ENCODE results near the gene GRK3.

Gene GRK3

DNA sequence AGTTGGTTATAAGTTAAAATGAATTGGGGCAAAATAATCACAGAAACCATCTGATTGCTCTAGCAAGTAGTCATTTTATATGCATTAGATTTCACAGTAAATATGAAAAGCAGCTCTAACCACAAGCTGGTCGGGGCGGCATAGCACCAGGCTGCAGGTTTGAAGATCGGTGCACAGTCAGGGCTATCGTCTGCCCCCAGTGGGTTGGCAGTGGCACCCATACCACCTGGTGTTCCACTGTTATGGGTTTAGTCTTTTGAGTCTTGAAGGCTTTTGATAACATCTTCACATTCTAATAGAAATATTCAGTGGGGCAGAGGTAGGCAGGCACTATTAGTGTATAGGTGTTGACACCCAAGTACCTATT, 62.1 kb downstream of the GRK3 start:
- no peak for DNase-seq (ENCODE audit: low spot score)

- peak; percentile 47 for DNase-seq (ENCODE audit: low spot score)
Measured at GRCh38 chr22:25627271-25627852, 62.9 kb downstream of the GRK3 start.

DNA sequence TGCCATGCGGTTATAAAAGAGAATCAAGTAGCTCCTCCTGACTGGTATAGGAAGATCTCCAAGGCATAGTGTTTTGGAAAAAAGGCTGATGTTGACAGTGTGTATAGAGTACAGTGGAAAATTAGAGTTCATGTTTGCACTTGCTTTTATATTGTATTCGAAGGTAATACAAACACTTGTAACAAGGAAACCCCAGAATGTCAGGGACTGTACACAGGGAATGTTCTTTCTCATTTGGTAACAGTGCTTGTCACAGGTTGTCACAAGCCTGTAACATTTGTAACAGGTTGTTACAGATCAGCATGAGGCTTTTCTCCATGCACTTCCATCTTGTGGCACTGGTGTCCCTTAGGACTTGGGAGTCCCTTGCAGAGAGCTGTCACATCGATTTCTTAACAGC, 64.0 kb downstream of the GRK3 start:
- no peak for DNase-seq (ENCODE audit: low spot score)

DNA sequence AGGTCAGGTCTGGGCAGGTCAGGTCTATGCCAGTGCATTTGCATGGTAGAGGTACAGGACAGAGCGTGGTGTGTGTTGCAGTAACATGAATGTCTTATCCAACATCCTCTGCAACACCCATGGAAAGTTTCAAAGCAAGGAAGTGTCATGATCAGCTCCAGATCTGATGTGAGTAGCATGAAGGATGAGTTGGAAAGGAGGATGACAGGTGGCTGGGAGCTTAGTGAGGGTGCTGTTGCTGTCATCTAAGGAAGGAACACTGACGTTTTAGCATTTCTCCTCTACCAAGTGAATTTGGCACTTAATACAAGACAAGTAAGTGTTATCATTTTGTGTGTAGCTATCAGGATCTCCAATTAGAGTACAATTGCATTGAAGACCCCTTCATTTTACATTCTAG, 65.1 kb downstream of the GRK3 start:
- no peak for DNase-seq (ENCODE audit: low spot score)

- no peak for DNase-seq (ENCODE audit: low spot score)
Measured at GRCh38 chr22:25630447-25630846, 66.0 kb downstream of the GRK3 start.

DNA sequence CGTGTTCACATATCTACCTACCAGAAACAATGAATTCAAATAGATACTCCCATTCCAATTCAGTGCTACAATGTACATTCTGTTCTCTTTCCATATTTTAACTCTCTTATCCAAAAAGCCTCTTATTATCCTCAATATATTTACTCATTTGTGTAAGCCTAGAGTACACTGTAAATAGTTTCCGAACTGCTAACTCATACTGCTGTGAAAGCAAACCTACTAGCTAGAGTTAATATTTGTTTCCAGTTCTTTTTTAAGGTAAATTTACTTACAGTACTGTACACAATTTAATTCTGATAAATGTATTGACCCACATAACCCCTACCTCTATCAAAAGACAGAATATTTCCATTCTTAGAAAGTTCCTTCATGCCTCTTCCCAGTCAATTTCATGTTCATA, 71.8 kb downstream of the GRK3 start:
- DNase-seq (ENCODE audit: low spot score), result no peak

GRCh38 chr22:25637032-25637431, 72.6 kb downstream of the GRK3 start:
- no peak for DNase-seq (ENCODE audit: low spot score)

DNA sequence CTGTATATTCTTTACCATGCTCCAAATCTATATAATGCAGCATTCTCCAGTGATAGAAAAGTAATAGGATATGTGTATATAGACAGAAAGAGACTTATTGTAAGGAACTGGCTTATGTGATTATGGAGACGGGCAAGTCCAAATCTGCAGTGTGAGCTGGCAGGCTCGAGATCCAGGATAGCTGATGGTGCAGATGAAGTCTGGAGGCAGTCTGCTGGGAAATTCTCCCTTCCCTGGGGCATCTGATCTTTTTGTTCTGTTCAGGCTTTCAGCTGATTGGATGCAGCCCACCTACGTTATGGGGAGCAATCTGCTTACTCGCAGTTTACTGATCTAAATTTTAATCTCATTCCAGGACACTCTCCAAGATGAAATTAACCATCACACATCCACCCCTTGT, 73.2 kb downstream of the GRK3 start:
- DNase-seq (ENCODE audit: low spot score), result no peak

- no peak for DNase-seq (ENCODE audit: low spot score)
Measured at GRCh38 chr22:25638638-25639037, 74.2 kb downstream of the GRK3 start.

DNA sequence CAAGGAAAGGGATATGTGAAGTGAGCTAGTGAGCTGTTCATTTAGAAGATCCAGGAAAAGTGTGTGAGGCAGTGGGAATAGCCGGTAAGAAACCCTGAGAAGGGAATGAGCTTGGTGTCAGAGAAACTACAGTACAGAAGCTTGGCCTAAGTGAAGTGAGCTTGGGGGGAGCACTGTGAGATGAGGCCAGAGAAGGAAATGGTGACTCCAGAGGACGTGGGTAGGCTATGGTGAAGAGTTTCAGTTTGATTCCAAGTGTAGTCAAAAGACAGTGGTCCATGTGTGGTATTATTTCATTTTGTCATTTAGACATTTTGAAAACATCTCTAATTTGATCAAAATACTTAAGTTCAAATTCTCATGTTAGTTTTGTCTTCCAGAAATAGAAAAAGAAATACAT, 77.2 kb downstream of the GRK3 start:
- no peak for DNase-seq (ENCODE audit: low spot score)

DNA sequence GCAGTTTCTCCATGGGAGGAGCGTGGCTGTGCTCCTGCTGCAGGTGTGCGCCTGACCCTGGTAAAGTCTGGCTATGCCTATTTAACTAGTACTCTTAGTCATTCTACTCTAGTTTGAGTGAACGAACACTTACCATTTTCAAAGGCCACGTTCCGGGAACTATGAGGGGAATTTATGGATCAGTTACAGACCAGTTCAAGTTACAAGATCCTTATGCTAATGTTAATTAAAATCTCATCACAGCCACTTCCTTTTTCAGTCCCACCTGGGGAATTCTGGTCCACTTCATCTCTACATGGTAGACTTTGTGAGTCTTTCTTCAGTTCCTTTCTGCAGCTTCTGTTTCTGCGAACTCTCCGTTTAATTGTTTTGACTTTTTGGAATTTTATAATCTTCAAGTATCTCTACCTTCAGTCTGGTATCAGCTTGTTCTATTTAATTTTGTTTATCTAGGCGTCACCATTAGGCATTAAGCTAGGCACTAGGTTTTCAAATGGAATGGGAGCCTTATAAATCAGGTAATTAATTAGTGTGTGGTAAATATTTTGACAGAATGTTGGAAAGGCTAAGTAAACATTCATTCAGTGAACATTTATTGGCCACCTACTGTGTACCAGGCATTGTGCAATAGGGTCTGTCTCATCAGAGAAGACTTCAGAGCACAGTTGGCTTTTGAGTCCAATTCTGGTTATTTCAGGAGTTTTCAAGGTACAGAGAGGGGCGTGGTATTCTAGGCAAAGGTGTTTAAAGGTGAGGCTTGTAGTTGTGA, 78.9 kb downstream of the GRK3 start:
- no peak for DNase-seq (ENCODE audit: low spot score)

DNA sequence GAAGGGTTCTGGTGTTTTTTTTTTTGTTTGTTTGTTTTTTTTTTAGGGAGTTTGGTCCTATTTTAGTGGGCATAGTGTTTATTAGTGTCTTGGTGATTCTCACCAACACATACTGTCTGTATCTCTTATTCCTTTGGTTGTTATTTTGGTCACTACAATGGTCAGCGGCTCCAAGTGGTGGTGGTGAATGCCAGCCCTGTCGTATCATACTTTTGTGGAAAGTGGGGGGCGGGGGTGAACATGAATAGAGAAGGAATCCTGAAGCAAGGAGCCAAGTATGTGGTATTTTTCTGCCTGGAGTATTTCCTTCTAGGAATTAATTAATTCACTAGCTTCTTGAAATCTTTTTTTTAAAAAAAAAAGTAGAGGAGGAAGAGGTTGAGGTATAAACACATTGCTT, 79.6 kb downstream of the GRK3 start:
- no peak for DNase-seq (ENCODE audit: low spot score)

GRCh38 chr22:25645266-25645665, 80.8 kb downstream of the GRK3 start:
- DNase-seq (ENCODE audit: low spot score), result no peak

- DNase-seq (ENCODE audit: low spot score), result no peak
Measured at GRCh38 chr22:25645964-25646363, 81.5 kb downstream of the GRK3 start.

DNA sequence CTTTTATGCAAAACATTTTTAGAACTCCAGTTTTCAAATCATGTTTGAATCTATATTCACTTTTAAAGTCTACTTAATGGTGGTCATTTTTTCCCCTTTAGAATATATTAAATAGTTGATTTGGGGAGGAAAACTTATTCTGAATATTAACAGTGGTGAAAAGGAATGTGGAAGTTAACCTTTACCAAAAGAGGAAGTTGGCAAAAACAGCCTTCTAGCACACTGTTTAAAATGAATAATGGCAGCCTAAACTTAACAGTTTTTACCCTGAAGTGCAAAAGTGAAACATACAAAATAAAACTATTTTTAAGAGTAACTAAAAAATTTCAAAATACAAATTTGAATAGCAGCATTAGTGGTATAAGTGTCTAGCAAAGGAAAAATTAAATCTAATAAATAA, 86.4 kb downstream of the GRK3 start:
- DNase-seq (ENCODE audit: low spot score), result no peak

DNA sequence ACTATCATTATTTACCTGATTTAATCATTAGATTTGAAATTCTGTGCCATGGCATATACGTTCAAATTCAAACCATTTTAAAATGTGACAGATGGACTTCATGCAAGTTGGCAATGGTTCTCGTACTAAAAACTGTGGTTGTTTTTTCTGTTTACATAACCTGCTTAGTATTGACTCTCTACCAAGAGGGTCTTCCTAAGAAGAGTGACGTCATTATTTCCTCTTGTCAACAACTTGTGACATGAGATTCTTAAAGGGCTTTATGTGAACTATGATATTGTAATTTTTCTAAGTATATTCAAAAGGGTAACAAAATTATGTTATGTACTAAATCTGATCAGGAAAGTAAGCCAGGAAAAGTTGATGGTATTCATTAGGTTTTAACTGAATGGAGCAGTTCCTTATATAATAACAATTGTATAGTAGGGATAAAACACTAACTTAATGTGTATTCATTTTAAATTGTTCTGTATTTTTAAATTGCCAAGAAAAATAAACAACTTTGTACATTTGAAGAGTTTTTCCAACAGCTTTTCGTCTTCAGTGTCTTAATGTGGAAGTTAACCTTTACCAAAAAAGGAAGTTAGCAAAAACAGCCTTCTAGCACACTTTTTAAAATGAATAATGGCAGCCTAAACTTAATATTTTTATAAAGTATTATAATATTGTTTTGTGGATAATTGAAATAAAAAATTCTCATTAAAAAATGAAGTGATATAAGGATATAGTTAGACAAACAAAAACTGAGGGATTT, 87.0 kb downstream of the GRK3 start:
- no peak for DNase-seq (ENCODE audit: low spot score)

DNA sequence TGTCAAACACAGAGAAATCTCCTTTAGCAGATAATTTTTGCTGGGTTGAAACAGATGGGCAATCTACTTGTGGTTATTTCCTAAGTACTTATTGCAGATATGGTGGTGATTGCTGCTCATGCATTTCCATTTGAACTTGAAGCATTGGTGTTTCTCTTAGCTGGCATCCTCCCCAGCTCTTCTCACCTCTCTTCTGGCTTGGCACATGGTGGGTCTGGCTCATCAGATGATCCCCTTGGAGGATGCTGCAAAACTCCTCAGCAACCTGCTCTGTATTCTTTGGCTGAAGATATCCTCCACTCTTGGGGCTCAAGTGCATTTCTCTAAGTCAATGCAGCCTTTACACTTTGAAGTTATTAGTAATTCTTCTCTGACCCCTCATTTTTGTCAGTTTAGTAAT, 90.2 kb downstream of the GRK3 start:
- no peak for DNase-seq (ENCODE audit: low spot score)

GRCh38 chr22:25655371-25655935, 91.0 kb downstream of the GRK3 start:
- no peak for DNase-seq (ENCODE audit: low spot score)

GRCh38 chr22:25656724-25657123, 92.2 kb downstream of the GRK3 start:
- DNase-seq (ENCODE audit: low spot score), result no peak

GRCh38 chr22:25658633-25659032, 94.2 kb downstream of the GRK3 start:
- no peak for DNase-seq (ENCODE audit: low spot score)

DNA sequence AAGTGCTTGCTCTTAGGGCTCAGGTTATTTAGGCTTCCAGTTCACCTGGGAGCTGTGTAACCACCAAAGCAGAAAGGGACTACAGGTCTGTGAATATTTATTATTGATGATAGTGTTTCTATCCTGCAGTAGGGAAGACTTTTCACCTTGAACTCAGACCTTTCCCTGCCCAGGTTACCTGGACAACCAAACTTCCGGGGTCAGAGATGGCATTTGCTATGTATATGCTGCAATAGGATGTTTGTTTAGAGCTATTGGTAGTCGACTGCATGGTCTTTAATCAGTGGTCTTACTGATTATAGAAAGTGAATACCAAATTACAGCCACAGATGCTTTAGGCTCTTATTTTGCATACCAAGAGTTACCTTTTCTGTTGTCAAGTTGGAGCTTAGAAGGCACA, 94.9 kb downstream of the GRK3 start:
- no peak for DNase-seq (ENCODE audit: low spot score)

DNA sequence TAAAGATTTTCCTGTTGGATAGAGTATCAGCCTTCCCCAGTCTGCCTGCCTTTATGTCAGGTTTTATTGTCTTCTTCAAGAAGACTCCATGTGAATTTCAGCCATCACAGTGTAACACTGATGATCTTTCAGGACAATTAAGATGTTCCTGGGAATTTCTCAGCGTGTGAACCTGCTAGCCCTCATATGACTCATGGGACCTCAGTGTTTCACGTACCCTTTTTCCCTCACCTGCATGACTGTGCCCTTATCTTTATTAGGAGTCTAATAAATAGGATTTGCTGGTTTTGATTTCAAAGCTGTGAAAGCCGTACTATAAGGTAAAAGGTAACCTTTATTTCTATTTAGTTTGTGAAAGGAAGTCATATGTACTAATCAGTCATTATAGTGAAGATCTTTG, 95.9 kb downstream of the GRK3 start:
- DNase-seq (ENCODE audit: low spot score), result no peak

GRCh38 chr22:25661073-25661472, 96.6 kb downstream of the GRK3 start:
- no peak for DNase-seq (ENCODE audit: low spot score)

Measured in pons (tissue), 1 donor.